ENCODE data around the gene HOPX.
"Not testable (repeated sequence)": the region's sequence is repeated elsewhere in the genome, so short reads cannot be mapped to it uniquely, and the experiment has no call there.

HOPX gene

GRCh38 chr4:56653461-56654237 is 27.4 kb downstream of the HOPX start:
- DNase-seq = no peak

DNA sequence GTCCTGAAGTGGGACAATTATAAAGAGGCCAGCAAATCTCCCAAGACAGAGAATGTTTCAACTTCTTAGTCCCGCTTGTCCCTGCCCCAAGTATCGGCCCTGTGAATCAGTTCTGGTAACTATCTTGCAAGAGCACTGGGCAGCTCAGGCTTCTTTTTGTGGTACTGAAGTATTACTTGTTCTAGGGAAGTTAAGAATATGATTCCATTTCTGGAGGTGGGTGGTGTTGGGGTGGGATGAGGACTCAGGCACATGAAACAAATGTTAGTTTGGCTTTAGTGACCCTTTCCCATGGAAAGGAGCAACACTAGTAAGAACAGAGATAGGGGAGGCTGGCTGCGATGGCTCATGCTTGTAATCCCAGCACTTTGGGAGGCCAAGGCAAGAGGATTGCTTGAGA is 28.9 kb downstream of the HOPX start:
- DNase-seq = no peak

- DNase-seq = no peak
Observed at GRCh38 chr4:56651056-56651350, 30.1 kb downstream of the HOPX start.

- no peak for DNase-seq
Observed at GRCh38 chr4:56650262-56651055, 30.6 kb downstream of the HOPX start.

- DNase-seq = no peak
Observed at GRCh38 chr4:56649445-56650261, 31.4 kb downstream of the HOPX start.

- DNase-seq = no peak
Observed at GRCh38 chr4:56648824-56649151, 32.3 kb downstream of the HOPX start.

GRCh38 chr4:56648021-56648823 is 32.9 kb downstream of the HOPX start:
- no peak for DNase-seq

DNA sequence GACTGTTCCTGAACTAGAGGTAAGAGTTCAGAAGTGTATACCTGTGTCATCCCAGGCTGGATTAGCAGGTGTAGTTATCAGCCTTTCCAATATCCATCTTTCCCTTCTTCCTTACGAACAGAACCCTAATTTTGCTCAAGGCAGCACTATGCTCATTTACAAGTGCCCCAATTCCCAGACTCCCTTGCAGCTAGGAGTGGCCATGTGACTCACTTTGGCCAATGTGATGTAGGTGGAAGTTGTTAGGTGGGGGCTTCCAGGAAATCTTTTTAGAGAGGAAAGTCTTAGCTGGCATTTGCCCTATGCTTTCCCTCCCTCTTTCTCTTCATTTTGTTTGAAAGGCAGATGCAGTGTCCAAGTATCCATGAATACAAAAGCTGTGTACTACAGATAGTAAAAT is 34.8 kb downstream of the HOPX start:
- DNase-seq = no peak

DNA sequence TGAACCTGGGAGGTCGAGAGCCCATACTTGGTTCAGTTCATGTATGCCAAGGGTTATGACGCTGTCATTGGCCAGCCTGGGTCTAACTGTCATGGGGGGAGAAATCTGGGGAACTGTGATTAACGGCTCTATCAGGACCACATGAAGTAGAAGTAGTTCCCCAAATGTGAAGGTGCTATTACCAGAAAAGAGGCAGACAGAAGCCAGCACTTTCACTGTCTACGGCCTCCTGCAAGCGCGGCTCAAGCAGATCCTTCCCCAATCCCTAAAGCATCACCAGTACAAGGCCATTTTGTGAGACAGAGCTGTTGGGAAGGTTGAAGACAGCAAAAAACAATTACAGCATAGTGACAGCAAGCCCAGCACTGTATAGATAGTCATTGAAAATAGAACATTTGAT is 37.5 kb downstream of the HOPX start:
- no peak for DNase-seq

DNA sequence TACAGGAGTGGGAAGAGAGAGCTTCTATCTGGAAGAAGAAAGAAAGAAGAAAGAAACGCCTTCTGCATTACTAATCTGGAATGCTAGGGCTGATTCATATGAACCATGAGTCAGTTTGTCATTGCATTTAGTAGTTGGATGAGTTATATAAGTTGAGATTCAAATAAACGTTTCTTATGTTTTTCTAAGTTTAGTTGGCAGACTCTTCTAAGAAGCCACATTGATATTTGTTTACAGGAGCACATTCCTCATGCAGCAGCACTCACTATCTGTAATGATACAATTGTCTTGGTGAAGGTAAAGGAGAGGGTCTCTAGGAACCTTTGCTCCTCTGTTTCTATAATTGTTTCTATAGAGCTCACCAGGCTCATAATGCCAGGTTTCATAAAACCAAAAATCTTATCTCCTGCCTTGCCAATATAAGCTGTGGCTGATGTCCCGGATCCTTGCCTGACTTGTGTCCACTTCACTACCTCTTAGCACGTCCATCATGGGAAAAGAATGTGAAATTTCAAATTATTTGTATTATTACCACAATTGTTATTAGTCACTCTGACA is 39.5 kb downstream of the HOPX start:
- DNase-seq = no peak

- DNase-seq = no peak
Observed at GRCh38 chr4:56640621-56641493, 40.2 kb downstream of the HOPX start.

DNA sequence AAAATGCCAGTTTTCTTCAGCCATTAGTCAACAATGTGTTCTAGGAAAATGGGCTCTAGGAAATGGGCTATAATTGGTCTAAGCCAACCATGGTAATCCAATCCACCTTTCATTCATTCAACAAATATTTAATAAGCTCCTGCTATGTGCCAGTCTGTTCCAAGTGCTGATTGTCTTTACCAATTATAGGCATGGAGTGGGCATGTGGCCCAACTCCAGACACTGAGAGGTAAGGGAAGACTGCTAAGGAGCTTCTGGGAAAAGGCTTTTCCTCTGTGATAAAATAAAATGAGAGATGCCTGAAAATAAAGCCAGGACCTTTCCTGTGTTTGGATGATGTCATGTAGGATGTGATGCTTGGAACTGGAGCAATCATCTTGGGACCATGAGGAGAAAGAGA is 43.3 kb downstream of the HOPX start:
- DNase-seq = no peak

DNA sequence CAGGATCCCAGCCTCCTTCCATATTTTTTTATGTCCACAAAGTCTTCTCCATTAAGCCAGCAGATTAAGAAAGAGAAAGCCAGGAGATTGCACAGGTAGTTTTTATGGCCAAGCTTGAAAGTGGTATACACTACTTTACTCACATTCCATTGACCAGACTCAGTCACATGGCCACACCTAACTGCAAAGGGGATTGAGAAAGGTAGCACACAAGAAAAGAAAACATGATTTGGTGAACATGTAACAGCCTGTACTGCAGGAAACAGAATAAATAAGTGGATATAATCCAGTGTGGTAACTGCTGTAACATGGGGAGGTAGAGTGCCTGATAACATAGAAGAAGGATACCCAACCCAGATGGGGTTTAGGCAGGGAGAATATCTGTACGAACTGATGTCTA is 43.9 kb downstream of the HOPX start:
- DNase-seq = no peak

DNA sequence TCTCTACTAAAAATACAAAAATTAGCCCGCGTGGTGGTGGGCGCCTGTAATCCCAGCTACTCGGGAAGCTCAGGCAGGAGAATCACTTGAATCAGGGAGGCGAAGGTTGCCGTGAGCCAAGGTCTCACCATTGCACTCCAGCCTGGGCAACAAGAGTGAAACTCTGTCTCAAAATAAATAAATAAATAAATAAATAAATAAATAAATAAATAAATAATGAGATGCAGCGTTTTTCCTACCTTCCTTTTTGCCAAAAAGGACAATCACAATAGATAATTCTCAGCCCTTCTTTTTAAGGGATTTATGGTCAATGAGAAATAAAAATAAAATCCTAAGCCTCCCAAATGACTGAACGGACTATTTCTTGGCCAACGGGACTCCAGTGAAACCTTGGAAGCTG is 46.1 kb downstream of the HOPX start:
- not testable (repeated sequence) for DNase-seq

DNA sequence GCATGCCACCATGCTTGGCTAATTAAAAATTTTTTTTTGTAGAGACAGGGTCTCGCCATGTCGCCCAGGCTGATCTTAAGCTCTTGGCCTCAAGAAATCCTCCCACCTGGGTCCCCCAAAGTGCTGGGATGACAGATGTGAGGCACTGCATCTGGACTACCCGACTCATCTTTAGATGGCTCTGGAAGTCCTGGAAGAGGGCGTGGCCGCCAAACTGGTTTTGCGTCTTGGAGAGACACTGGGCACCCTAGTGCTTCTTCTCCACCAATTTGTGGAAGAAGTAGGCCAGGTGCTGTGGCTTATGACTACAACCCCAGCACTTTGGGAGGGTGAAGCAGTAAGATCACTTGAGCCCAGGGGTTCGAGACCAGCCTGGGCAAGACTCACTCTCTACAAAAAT is 47.6 kb downstream of the HOPX start:
- no peak for DNase-seq

GRCh38 chr4:56630876-56631666 is 50.0 kb downstream of the HOPX start:
- no peak for DNase-seq

DNA sequence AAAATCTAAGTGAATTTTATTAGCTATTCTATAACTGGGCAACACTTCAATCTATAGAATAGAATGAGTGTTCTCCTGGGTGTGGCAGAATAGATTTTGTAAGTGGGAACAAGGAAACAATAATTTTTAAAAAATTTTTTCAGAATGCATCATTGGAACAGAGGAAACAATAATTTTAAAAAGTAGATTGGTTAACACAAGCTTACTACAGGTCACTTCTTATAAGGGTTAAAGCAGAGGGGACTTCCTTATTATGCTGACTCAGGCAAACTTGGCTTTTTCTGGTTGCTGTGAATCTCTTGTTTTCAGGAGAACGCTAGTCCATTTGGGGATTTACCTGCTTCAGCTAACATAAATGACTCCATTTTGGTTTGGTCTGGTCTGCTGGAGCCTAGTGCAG is 52.5 kb downstream of the HOPX start:
- no peak for DNase-seq

- DNase-seq = no peak
Observed at GRCh38 chr4:56627985-56628384, 53.1 kb downstream of the HOPX start.

GRCh38 chr4:56627375-56627774 is 53.7 kb downstream of the HOPX start:
- no peak for DNase-seq

- DNase-seq = no peak
Observed at GRCh38 chr4:56626963-56627362, 54.1 kb downstream of the HOPX start.

GRCh38 chr4:56626420-56626819 is 54.7 kb downstream of the HOPX start:
- DNase-seq = no peak

Data from activated effector memory CD4-positive, alpha-beta T cell treated with anti-CD3 and anti-CD28 coated beads, Interleukin-2, amount 50 U/mL, for 16 hours (primary cell).